ENCODE measurements around the gene APBB1.

Gene APBB1

DNA sequence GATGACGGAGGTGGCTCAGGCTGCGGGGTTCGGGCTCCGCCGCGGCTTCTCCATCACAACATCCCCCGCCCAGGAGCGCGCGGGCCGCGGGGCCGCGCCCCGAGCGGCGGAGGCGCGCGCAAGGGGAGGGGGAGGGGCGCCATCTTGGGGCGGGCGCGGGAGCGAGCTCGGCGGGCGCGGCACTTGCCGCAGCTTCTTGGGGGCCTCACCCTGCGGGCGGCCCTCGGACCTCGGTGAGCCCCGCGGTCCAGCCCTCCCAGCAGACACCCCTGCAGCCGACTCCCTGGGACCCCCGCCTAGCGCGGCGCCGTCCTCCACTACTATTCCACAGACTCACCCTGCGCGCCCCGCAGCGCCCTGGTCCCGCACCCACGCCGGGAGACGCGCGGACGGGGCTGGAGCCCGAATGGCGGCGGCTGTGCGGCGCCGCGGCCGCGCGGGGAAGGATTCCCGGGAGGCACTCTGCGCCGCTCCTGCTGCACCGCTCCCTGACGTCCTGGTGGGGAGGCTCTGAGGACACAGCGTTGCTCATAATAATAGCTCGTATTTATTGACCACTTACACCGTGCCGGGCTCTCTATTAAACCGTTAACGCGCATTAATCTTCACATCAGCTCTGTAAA, at the start of gene APBB1:
TSS of gene APBB1 (minus strand) at position 86 of the 623 bp plus-strand sequence. CDS start 7,747 bp downstream, outside the sequence.
- peak; percentile 52 for DNase-seq (ENCODE audit: low spot score)

DNA sequence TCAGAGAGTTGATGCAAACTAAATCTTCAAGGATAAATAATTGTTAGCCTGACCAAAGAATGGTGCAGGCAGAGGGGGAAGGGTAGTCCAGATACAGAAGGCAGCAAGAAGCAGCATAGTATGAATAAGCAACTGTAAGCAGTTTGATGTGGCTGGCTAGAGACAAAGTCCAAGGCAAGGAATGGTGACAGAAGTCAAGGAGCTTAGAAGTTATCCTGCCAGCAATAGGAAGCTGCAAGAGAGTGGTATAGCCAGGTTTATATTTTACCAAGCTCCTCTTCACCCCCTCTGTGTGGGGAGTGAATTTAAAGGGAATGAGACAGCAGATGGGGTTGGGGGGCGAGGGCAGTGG, 40.2 kb upstream of the APBB1 start:
- no peak for DNase-seq (ENCODE audit: low spot score)

DNA sequence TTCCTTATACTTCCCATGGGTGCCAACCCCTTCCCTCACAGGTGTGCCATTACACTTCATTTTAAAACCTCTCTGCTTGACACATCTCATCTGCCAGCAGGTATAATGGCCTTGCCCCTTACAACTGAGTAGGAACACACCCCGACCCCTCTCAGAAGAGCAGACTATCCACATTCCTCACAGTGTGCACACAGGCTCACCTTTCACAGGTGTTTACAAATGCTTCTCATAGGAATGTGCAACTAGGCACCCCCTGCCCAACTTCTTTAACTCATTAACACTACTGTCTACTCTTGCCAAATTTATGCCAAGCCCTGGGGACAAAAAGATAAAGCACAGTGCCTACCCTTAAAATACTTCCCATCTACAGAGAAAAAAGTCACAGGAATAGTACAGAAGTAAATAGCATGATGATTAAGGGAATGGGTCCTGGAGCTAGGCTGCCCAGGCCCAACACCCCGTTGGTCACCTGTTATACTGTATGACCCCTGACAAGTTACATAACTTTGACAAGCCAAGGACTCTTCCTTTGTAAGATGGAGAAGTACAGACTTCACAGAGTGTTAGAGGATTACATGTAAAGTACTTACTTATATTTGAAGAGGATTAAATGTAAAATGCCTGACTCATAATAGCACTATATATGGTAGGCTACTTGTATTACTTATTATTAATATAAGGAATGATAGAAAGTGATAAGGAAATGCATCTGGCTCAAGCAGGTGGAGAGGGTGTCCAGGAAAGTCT, 39.6 kb upstream of the APBB1 start:
- DNase-seq (ENCODE audit: low spot score): no peak

- no peak for DNase-seq (ENCODE audit: low spot score)
Measured at GRCh38 chr11:6457581-6458320, 38.9 kb upstream of the APBB1 start.

GRCh38 chr11:6456361-6457073, 37.6 kb upstream of the APBB1 start:
- DNase-seq (ENCODE audit: low spot score): no peak

GRCh38 chr11:6455070-6455469, 36.2 kb upstream of the APBB1 start:
- no peak for DNase-seq (ENCODE audit: low spot score)

DNA sequence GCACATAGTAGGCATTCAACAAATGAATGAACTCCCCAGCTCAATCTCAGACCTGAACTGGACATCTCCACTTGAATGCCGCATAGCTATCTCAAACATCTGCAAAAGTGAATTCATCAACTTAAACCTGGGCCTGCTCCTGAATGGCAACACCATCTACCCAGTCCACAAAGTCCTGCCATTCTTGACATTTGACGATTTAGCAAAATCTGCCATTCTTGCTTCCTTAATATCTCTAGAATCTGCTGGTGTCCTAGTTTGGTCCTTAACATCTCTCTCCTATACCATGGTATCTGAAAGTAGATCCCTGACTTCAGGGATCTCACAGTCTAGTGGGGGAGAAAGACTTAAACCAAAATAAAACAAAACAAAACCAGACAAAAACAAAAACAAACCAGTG, 34.3 kb upstream of the APBB1 start:
- no peak for DNase-seq (ENCODE audit: low spot score)

DNA sequence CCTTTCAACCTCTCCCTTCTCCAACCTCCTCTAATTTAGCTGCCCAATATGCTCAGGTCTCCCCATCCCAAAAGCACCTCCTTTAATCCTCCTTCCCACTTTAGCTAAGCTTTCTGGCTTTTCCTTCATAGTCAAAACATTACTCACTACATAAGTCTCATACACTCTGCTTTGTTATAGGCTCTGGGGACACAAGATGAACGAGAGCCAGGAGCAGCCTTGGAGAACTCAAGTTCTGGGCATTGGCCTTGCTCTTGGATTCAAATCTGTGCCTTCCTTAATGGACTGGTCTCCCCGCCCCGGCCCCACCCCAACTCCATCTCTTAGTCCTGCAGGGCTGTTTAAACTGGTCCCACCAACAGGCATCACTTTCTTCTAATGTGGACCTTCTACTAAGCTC, 33.3 kb upstream of the APBB1 start:
- no peak for DNase-seq (ENCODE audit: low spot score)

- no peak for DNase-seq (ENCODE audit: low spot score)
Measured at GRCh38 chr11:6448574-6448973, 29.7 kb upstream of the APBB1 start.

DNA sequence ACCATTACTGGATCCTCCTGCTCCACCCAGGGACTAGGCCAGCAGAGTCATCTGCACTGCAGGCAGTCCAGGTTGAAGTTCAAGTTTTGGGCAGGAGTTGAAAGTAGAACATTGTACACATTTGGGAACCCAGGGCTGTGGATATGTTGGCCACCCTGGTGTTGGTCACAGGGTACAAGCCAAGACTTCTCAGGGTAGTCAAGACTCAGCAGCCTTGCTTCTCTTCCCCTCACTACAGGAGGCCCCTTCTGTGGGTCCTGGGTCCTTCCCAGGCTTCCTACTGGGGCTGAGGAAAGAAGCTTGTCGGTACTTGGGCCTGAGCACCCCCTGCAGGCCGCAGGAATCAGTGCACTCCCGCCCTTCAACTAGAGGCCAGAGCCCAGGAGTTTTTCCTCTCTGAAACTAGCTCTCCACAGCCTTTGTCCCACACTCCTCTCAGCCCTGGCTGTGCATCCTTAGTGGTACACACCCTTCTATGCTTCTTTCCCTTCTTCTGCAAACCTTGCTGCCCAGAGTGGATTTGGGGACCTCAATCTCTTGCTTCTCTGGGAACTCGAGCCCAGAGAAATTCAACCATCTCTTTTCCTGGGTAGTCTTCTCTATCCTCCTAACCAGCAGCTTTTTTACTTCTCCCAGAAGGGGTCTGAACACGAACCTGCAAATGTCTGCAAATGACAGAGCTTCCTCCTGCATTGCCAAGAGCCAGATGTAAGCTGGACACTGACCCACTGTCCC, 24.5 kb upstream of the APBB1 start:
- peak; percentile 30 for DNase-seq (ENCODE audit: low spot score)

- no peak for DNase-seq (ENCODE audit: low spot score)
Measured at GRCh38 chr11:6442441-6442840, 23.5 kb upstream of the APBB1 start.

DNA sequence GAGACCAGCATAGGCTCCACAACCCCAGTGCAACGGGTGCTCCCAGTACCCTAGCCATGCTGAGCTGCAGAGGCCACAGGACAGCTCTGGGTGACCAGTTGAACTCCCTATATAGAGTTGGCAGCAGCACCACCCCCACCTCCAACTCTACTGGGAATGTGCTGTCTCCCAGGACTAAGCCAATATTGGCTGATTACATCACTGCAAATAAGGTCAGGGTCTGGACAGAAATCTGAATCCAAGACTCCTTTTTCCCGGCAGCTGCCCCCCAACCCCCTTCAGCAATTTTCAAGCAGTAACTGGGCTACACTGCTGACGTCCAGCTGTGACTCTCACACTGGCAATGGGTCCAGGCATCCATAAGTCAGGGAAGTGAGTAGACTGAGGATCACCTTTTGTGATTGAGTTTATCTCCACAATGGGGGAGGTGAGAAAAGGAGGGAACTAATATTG, 22.0 kb upstream of the APBB1 start, which contains the start of gene HPX:
TSS of gene HPX (minus strand) at position 82 of the 453 bp plus-strand sequence. CDS start at position 58, 24 bp downstream.
- DNase-seq (ENCODE audit: low spot score): no peak

DNA sequence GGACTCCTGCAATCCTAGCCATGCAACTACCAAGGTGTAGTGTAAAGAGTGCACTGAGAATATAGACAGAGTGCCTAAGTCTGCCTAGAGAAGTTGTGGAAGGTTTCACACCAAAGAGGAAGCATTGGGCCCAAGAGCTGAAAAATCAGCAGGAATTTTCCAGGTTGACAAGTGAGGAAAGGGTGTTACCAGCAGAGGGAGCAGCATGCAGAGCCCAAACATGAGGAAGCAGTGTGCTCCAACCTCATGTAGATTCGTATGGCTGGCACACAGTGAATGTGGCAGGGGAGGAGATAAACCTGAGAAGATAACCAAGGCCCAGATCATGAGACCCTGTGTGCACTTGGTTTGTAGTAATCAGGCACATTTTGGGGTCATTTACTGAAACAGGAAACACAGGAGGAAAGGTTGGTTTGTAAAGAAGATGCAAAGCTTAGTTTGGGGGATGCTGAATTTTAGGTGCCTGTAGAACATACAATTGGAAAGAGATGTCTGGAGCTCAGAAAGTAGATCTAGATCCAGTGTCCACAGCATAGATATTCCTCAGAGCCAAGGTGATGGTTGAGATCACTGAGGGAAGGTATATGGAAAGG, 20.2 kb upstream of the APBB1 start:
- peak; percentile 40 for DNase-seq (ENCODE audit: low spot score)

- DNase-seq (ENCODE audit: low spot score): no peak
Measured at GRCh38 chr11:6437993-6438392, 19.1 kb upstream of the APBB1 start.

GRCh38 chr11:6437423-6437822, 18.5 kb upstream of the APBB1 start:
- no peak for DNase-seq (ENCODE audit: low spot score)

DNA sequence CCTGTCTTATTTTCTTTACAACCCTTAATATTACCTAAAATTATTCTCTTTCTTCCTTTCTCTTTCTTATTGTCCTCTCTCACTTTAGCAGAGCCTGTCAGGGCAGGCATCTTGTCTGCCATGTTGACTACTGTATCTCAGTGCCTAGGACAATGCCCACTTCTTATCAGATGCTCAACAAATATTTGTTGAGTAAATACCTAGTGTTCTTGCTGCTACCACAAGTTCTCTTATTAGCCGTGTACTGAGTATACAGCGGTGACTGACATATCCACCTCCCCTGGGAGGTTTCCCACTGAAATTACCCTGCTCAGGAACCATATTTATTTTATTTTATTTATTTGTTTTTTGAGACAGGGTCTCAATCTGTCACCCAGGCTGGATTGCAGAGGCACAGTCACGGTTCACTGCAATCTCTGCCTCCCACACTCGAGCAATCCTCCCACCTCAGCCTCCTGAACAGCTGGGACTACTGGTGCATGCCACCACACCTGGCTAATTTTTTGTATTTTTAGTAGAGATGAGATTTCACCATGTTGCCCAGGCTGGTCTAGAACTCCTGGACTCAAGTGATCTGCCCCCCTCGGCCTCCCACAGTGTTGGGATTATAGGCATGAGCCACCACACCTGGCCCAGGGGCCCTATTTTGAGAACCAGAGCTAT, 15.2 kb upstream of the APBB1 start:
- no peak for DNase-seq (ENCODE audit: low spot score)

- no peak for DNase-seq (ENCODE audit: low spot score)
Measured at GRCh38 chr11:6431861-6432260, 13.0 kb upstream of the APBB1 start.

DNA sequence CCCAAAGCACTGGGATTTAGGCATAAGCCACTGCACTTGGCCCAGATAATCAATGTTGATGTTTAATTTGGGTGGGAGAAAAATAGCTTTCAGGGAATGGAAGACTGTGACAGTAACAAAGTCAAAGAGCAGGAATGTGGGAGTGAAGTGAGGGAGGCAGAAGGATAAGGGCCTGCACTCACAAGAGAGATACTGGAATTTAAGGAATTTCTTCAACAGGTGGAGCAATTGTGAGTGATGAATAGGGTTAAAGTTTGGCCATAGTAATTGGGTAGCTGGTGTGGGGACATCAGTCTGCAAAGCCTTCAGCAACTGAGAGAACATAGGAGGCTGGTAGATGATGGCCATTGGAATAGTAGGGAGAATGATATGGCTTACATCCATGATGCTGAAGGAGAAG, 8.6 kb upstream of the APBB1 start:
- DNase-seq (ENCODE audit: low spot score): no peak

- no peak for DNase-seq (ENCODE audit: low spot score)
Measured at GRCh38 chr11:6420677-6421076, 1.8 kb upstream of the APBB1 start.

DNA sequence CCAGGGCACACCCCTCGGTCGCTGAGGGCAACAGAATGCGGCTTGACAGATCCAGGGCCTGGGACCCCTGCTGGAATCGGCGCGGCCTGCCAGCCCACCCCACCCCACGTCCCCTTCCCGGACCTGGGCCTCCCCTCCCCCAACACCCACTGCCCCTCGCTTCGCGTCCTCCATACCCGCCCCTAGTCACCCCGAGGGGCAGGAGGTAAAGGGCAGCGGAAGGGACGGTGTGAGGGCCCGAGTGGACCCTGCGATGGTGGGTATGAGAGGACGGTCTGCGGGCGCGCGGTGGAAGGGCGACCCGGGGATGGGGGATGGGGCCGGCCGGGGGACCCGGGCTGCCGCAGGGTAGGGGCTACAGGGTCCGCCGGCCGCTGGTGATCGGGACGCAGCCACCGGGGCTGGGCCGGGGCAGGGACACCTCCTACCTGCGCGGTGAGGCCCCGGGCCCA, 311 bp downstream of the APBB1 start:
- DNase-seq (ENCODE audit: low spot score): no peak

Data from kidney capillary endothelial cell (primary cell).